ENCODE measurements around the gene SHROOM3.

The SHROOM3 gene

DNA sequence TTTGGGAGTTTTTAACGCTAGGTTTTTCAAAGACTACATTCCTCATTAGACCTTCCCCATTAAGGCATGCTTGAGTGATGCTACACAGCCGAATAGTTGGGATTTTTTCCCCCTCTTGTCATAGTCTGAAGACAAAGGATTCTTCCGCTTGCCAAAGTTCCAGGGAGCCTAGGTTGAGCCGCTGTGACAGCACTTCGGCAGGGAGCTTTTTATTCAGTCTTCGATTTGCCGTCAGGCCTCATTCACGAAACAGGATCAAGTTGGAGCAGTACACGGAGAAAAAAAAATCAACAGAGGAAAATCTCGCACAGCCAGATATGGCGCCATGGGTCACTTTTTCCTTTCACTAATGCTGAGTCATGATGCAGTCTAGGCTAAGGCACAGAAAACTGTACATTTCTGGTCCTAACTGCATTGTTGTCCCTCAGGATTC, 24.3 kb downstream of the SHROOM3 start:
- Histone ChIP-seq H3K27me3 (peaks cover 11% of the 10 kb centered on the region; the same call in 1 of the 2 replicates), H3K4me3 (ENCODE audit: low read depth, low read length) (no peak overlapping the region), H3K36me3 (no peaks in the 10 kb centered on the region), H3K4me1 (no peaks in the 10 kb centered on the region), H3K9me3 (no peaks in the 10 kb centered on the region; the same call in 1 of the 2 replicates)
- TF ChIP-seq, protein P1, sequence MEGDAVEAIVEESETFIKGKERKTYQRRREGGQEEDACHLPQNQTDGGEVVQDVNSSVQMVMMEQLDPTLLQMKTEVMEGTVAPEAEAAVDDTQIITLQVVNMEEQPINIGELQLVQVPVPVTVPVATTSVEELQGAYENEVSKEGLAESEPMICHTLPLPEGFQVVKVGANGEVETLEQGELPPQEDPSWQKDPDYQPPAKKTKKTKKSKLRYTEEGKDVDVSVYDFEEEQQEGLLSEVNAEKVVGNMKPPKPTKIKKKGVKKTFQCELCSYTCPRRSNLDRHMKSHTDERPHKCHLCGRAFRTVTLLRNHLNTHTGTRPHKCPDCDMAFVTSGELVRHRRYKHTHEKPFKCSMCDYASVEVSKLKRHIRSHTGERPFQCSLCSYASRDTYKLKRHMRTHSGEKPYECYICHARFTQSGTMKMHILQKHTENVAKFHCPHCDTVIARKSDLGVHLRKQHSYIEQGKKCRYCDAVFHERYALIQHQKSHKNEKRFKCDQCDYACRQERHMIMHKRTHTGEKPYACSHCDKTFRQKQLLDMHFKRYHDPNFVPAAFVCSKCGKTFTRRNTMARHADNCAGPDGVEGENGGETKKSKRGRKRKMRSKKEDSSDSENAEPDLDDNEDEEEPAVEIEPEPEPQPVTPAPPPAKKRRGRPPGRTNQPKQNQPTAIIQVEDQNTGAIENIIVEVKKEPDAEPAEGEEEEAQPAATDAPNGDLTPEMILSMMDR (IDR thresholded peaks at IDR 0.05; ENCODE audit: low read depth, low read length), result no peak
- no peak for DNase-seq

DNA sequence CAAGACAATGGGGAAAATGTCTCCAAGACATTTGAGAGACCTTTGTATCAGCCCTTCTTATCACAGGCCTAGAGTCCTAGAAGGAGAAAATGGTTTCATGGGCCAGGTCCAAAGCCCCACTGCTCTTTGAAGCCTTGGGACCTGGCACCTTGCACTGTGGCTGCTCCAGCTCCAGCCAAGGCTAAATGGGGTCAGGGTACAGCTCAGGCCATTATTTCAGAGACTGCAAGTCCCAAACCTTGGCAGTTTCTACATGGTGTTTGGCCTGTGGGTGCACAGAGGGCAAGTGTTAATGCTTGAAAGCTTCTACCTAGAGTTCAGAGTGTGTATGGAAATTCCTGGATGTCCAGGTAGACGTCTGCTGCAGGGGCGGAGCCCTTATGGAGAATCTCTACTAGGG, 28.5 kb downstream of the SHROOM3 start:
- TF ChIP-seq, protein P1 (IDR thresholded peaks at IDR 0.05; ENCODE audit: low read depth, low read length), result no peak
- H3K4me1 ChIP-seq, result no peaks in the 10 kb centered on the region
- H3K9me3 ChIP-seq, result no peaks in the 10 kb centered on the region; the same call in 1 of the 2 replicates
- no peaks in the 10 kb centered on the region for H3K36me3 ChIP-seq
- H3K4me3 ChIP-seq (ENCODE audit: low read depth, low read length), result no peak overlapping the region
- no peaks in the 10 kb centered on the region; the same call in 1 of the 2 replicates for H3K27me3 ChIP-seq
- no peak for DNase-seq

DNA sequence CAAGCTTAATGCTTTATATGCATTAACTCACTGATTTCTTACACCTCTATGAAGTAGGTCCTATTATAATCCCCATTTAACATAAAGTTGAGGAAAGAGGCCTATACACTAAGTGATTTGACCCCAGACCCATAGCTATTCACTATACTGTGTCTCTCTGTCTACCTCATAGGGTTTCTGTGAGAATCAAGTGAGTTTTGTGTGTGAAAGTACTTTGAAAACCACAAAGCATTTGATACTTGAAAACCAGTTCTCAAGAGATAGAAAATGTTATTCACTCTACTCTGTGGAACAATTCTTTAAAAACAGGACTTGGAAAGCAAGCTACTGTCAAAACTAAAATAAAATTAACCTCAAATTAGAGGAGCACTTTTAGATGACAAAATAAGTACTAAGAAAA, 35.0 kb downstream of the SHROOM3 start:
- TF ChIP-seq, protein P1 (IDR thresholded peaks at IDR 0.05; ENCODE audit: low read depth, low read length), result no peak
- H3K36me3 ChIP-seq, result no peaks in the 10 kb centered on the region
- no peak for DNase-seq
- no peaks in the 10 kb centered on the region for H3K9me3 ChIP-seq
- no peak overlapping the region for H3K4me3 ChIP-seq (ENCODE audit: low read depth, low read length)
- no peaks in the 10 kb centered on the region; the same call in 1 of the 2 replicates for H3K27me3 ChIP-seq
- H3K4me1 ChIP-seq, result no peaks in the 10 kb centered on the region

DNA sequence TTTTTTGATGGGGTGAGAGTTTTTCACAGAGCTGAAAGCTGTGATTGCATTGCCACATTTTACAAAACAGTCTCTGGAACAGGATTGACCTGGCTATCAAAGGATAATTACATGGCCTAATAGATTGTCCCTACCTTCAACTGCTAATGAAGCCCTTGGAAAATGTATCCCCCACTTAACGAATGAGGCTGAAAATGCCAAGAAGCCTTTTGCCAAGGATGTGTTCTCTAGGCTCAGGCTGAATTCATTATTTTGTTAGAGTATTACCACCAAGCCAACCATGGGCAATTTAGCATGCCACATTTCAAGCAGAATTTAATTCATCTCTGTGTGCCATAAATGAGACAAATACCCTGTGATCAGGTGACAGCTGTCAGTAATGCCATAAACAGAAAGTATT, 35.5 kb downstream of the SHROOM3 start:
- TF ChIP-seq, protein P1 (IDR thresholded peaks at IDR 0.05; ENCODE audit: low read depth, low read length), result no peak
- Histone ChIP-seq H3K4me3 (ENCODE audit: low read depth, low read length) (no peak overlapping the region), H3K9me3 (no peaks in the 10 kb centered on the region), H3K27me3 (no peaks in the 10 kb centered on the region; the same call in 1 of the 2 replicates), H3K4me1 (no peaks in the 10 kb centered on the region), H3K36me3 (no peaks in the 10 kb centered on the region)
- DNase-seq, result no peak

DNA sequence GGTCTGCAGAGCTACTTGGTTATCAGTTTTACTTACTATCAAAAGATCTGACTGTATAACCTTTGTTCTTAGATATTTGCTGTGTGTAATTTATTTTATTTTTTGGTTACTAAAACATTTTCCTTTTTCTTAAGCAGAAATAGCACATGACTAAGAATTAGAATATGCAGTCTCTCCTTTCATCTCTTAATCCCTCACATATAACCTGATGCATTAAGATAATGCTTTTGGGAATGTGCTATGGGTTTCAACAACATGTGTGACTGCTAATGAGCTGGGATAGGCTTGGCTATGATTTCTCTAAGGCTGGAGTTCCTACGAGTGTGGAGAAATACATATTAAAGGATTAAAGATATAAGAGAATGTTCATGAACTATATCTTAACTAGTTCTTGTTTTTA, 41.5 kb downstream of the SHROOM3 start:
- Histone ChIP-seq H3K9me3 (peaks cover 3% of the 10 kb centered on the region; the same call in 1 of the 2 replicates), H3K36me3 (no peaks in the 10 kb centered on the region), H3K27me3 (peaks cover 12% of the 10 kb centered on the region), H3K4me3 (ENCODE audit: low read depth, low read length) (no peak overlapping the region), H3K4me1 (no peaks in the 10 kb centered on the region)
- TF ChIP-seq, protein P1 (IDR thresholded peaks at IDR 0.05; ENCODE audit: low read depth, low read length), result no peak
- DNase-seq, result no peak

DNA sequence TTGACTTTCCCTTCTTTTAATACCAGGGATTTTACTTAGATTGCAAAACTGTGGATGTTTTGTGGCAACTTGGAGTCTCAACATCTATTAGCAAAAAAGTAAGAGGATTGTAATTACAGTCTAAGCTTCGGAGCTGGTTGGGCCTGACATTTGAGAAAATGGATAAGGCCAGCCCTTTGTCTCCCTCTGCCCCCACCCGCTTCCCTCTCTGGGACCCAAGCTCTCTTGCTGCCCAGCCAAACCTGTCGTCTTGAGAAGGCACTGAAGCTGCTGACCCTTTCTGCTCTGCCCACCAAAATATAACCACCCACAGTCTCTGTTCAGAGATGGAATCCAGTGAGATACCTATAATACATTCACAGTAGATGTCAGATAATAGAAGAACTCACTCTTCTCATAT, 49.6 kb downstream of the SHROOM3 start:
- TF ChIP-seq, protein P1 (IDR thresholded peaks at IDR 0.05; ENCODE audit: low read depth, low read length), result no peak
- no peak for DNase-seq
- Histone ChIP-seq H3K9me3 (no peaks in the 10 kb centered on the region), H3K36me3 (no peaks in the 10 kb centered on the region), H3K27me3 (peaks cover 10% of the 10 kb centered on the region), H3K4me3 (ENCODE audit: low read depth, low read length) (no peak overlapping the region), H3K4me1 (no peaks in the 10 kb centered on the region)

Measured in BE2C (cell line).